ENCODE results near the gene SDC1. TPM values are rescaled to one million over a fixed set of nuclear protein-coding genes. Genes with fewer than 3 reads are reported as not detected.

The SDC1 gene
- total RNA-seq, 1 donor from 2014 or later = 74.3 TPM

- Mint-ChIP-seq H3K9me3 (ENCODE audit: unreplicated experiment) (no peaks in the 10 kb centered on the region), H3K4me3 (ENCODE audit: unreplicated experiment) (peak overlapping the region; percentile 55), H3K27ac (ENCODE audit: unreplicated experiment) (peak overlapping the region; percentile 72), H3K4me1 (ENCODE audit: low read depth, unreplicated experiment) (peaks cover 21% of the 10 kb centered on the region), H3K27me3 (ENCODE audit: low read depth, unreplicated experiment) (peaks cover under 1% of the 10 kb centered on the region), H3K36me3 (ENCODE audit: low read depth, unreplicated experiment) (peaks cover 6% of the 10 kb centered on the region)
- Histone ChIP-seq H4K20me1 (ENCODE audit: insufficient read depth, low read length) (peaks cover 5% of the 10 kb centered on the region), H3K27ac (ENCODE audit: low read depth, low read length) (peak overlapping the region; percentile 9), H3K9me3 (ENCODE audit: insufficient read depth, low read depth, low read length) (no peaks in the 10 kb centered on the region), H3K9ac (ENCODE audit: low read length) (peak overlapping the region; percentile 81), H2AFZ (ENCODE audit: low read depth, low read length) (no peak overlapping the region), H3K4me3 (ENCODE audit: insufficient read depth, low read depth, low read length) (no peak overlapping the region), H3K4me1 (ENCODE audit: insufficient read depth, low read length) (peaks cover 30% of the 10 kb centered on the region), H3K36me3 (ENCODE audit: insufficient read depth, low read length) (no peaks in the 10 kb centered on the region), H3K4me2 (ENCODE audit: low read length) (peak overlapping the region; percentile 97), H3K79me2 (ENCODE audit: insufficient read depth, low read length) (peaks cover 58% of the 10 kb centered on the region), H3K27me3 (ENCODE audit: insufficient read depth, low read length) (no peaks in the 10 kb centered on the region)
- no peak for DNase-seq (ENCODE audit: low read depth)
- no peak for FAIRE-seq
- TF ChIP-seq CTCF (IDR thresholded peaks at IDR 0.05; ENCODE audit: insufficient read depth, low read depth, low read length) (no peak), EZH2 (IDR thresholded peaks at IDR 0.05; ENCODE audit: insufficient read depth, low read length) (no peak)
These were observed 2.7 kb downstream of the SDC1 start for GRCh38 chr2:20222014-20222768.

DNA sequence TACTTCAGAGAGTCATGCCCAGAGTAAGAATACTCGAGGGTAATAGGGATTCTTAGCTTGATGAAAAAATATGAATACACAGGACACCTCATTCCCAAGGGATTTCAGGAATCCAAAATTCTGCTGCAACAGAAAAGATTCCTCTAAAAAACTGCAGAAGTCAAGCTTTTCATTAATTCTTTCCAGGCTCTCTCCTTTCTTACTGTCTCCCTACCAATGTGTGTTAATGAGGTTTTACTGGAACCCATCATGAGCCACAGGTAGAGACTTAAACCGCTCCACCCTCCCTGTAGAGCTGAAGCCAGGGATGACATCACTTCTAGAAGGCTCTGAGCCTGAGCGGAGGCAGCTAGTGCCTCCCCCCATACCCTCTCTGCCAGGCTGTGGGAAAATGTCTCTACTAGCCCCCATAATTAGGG, 3.4 kb downstream of the SDC1 start:
- H3K27me3 Mint-ChIP-seq (ENCODE audit: low read depth, unreplicated experiment) = no peaks in the 10 kb centered on the region
- DNase-seq (ENCODE audit: low read depth) (peak; percentile 70), FAIRE-seq (no peak)
- H3K4me1 ChIP-seq (ENCODE audit: insufficient read depth, low read length) = peaks cover 30% of the 10 kb centered on the region
- H4K20me1 ChIP-seq (ENCODE audit: insufficient read depth, low read length) = peaks cover 10% of the 10 kb centered on the region
- peaks cover 21% of the 10 kb centered on the region for H3K4me1 Mint-ChIP-seq (ENCODE audit: low read depth, unreplicated experiment)
- peaks cover 64% of the 10 kb centered on the region for H3K79me2 ChIP-seq (ENCODE audit: insufficient read depth, low read length)
- no peaks in the 10 kb centered on the region for H3K9me3 Mint-ChIP-seq (ENCODE audit: unreplicated experiment)
- H3K9ac ChIP-seq (ENCODE audit: low read length) = peak overlapping the region; percentile 81
- H3K27ac Mint-ChIP-seq (ENCODE audit: unreplicated experiment) = peak overlapping the region; percentile 72
- no peak overlapping the region for H2AFZ ChIP-seq (ENCODE audit: low read depth, low read length)
- H3K27ac ChIP-seq (ENCODE audit: low read depth, low read length) = peak overlapping the region; percentile 54
- no peaks in the 10 kb centered on the region for H3K27me3 ChIP-seq (ENCODE audit: insufficient read depth, low read length)
- H3K36me3 ChIP-seq (ENCODE audit: insufficient read depth, low read length) = no peaks in the 10 kb centered on the region
- TF ChIP-seq CTCF (IDR thresholded peaks at IDR 0.05; ENCODE audit: insufficient read depth, low read depth, low read length) (no peak), EZH2 (IDR thresholded peaks at IDR 0.05; ENCODE audit: insufficient read depth, low read length) (no peak)
- H3K4me3 ChIP-seq (ENCODE audit: insufficient read depth, low read depth, low read length) = no peak overlapping the region
- H3K36me3 Mint-ChIP-seq (ENCODE audit: low read depth, unreplicated experiment) = peaks cover 6% of the 10 kb centered on the region
- H3K4me3 Mint-ChIP-seq (ENCODE audit: unreplicated experiment) = peak overlapping the region; percentile 55
- H3K9me3 ChIP-seq (ENCODE audit: insufficient read depth, low read depth, low read length) = no peaks in the 10 kb centered on the region
- H3K4me2 ChIP-seq (ENCODE audit: low read length) = peak overlapping the region; percentile 97

All from astrocyte (in vitro differentiated cells and primary cell).